NCI-H69 (cell line): Measurements from ENCODE around the gene MRO.
"Not testable (repeated sequence)": the region's sequence is repeated elsewhere in the genome, so short reads cannot be mapped to it uniquely, and the experiment has no call there.

Experiments used
- DNase-seq: peaks from one replicate; lab custom pipeline; 2025; lab: John Stamatoyannopoulos, UW

The MRO gene

GRCh38 chr18:50791599-50792438, 28.0 kb downstream of the MRO start:
- DNase-seq, result peak; percentile 52

- peak; percentile 95 for DNase-seq
Measured at GRCh38 chr18:50790948-50791347, 28.9 kb downstream of the MRO start.

- DNase-seq, result no peak
Measured at GRCh38 chr18:50790241-50790640, 29.6 kb downstream of the MRO start.

GRCh38 chr18:50788284-50788683, 31.5 kb downstream of the MRO start:
- DNase-seq, result no peak

- DNase-seq, result no peak
Measured at GRCh38 chr18:50786864-50787263, 33.0 kb downstream of the MRO start.

- no peak for DNase-seq
Measured at GRCh38 chr18:50783553-50783952, 36.3 kb downstream of the MRO start.

- DNase-seq, result not testable (repeated sequence)
Measured at GRCh38 chr18:50779021-50779420, 40.8 kb downstream of the MRO start.

- DNase-seq, result peak; percentile 53
Measured at GRCh38 chr18:50776383-50776782, 43.4 kb downstream of the MRO start.

GRCh38 chr18:50775726-50776125, 44.1 kb downstream of the MRO start:
- DNase-seq, result no peak

- DNase-seq, result no peak
Measured at GRCh38 chr18:50775207-50775606, 44.6 kb downstream of the MRO start.

GRCh38 chr18:50769463-50769862, 50.4 kb downstream of the MRO start:
- DNase-seq, result no peak

- peak; percentile 23 for DNase-seq
Measured at GRCh38 chr18:50757358-50757757, 62.5 kb downstream of the MRO start.

GRCh38 chr18:50754297-50754696, 65.5 kb downstream of the MRO start:
- no peak for DNase-seq

- no peak for DNase-seq
Measured at GRCh38 chr18:50753311-50753710, 66.5 kb downstream of the MRO start.

- DNase-seq, result peak; percentile 92
Measured at GRCh38 chr18:50751947-50752346, 67.9 kb downstream of the MRO start.

- peak; percentile 97 for DNase-seq
Measured at GRCh38 chr18:50751490-50751889, 68.3 kb downstream of the MRO start.

GRCh38 chr18:50750546-50750945, 69.3 kb downstream of the MRO start:
- DNase-seq, result no peak

- DNase-seq, result peak; percentile 85
Measured at GRCh38 chr18:50749945-50750344, 69.9 kb downstream of the MRO start.

GRCh38 chr18:50749421-50749820, 70.4 kb downstream of the MRO start:
- peak; percentile 73 for DNase-seq

GRCh38 chr18:50748243-50749229, 71.3 kb downstream of the MRO start:
- peak; percentile 99 for DNase-seq

GRCh38 chr18:50747849-50748242, 72.0 kb downstream of the MRO start:
- DNase-seq, result peak; percentile 72

- no peak for DNase-seq
Measured at GRCh38 chr18:50745945-50746344, 73.9 kb downstream of the MRO start.
